Activated naive CD4-positive, alpha-beta T cell treated with Interleukin-2 at 50 U/mL for 16 hours (primary cell): ENCODE results near the gene MAMDC2.
A peak's percentile ranks its signal among the peaks of the same experiment; 100 is the strongest.
"Not testable (repeated sequence)": the region's sequence is repeated elsewhere in the genome, so short reads cannot be mapped to it uniquely, and the experiment has no call there.

Experiments used
- DNase-seq: peaks from one replicate; pipeline ENCODE4 v3.0.0-alpha.2; 2020

Gene MAMDC2

GRCh38 chr9:70220216-70220615, 176.6 kb downstream of the MAMDC2 start:
- DNase-seq: no peak

GRCh38 chr9:70222354-70222753, 178.7 kb downstream of the MAMDC2 start:
- no peak for DNase-seq

GRCh38 chr9:70228118-70228517, 184.5 kb downstream of the MAMDC2 start:
- DNase-seq: no peak

- no peak for DNase-seq
Measured at GRCh38 chr9:70228611-70229010, 185.0 kb downstream of the MAMDC2 start.

- DNase-seq: no peak
Measured at GRCh38 chr9:70229026-70229425, 185.4 kb downstream of the MAMDC2 start.

- DNase-seq: no peak
Measured at GRCh38 chr9:70229579-70229978, 185.9 kb downstream of the MAMDC2 start.

- no peak for DNase-seq
Measured at GRCh38 chr9:70232476-70232875, 188.8 kb downstream of the MAMDC2 start.

GRCh38 chr9:70234208-70234607, 190.6 kb downstream of the MAMDC2 start:
- DNase-seq: not testable (repeated sequence)

- not testable (repeated sequence) for DNase-seq
Measured at GRCh38 chr9:70245952-70246351, 202.3 kb downstream of the MAMDC2 start.

- DNase-seq: no peak
Measured at GRCh38 chr9:70250221-70250620, 206.6 kb downstream of the MAMDC2 start.

- DNase-seq: no peak
Measured at GRCh38 chr9:70255486-70255885, 211.8 kb downstream of the MAMDC2 start.

GRCh38 chr9:70256123-70256551, 212.5 kb downstream of the MAMDC2 start:
- no peak for DNase-seq

GRCh38 chr9:70257502-70257901, 213.9 kb downstream of the MAMDC2 start:
- DNase-seq: no peak

GRCh38 chr9:70257991-70258691, 214.5 kb downstream of the MAMDC2 start:
- DNase-seq: no peak

GRCh38 chr9:70258692-70259511, 215.3 kb downstream of the MAMDC2 start, which contains the start of gene SMC5:
Gene SMC5, plus strand, starts transcription at chr9:70258978. Its CDS starts 101 bp downstream, at chr9:70259079.
- DNase-seq: peak; percentile 88

GRCh38 chr9:70259512-70259802, 215.8 kb downstream of the MAMDC2 start:
- DNase-seq: no peak

- DNase-seq: no peak
Measured at GRCh38 chr9:70260007-70260443, 216.4 kb downstream of the MAMDC2 start.

GRCh38 chr9:70260606-70261005, 217.0 kb downstream of the MAMDC2 start:
- DNase-seq: no peak

GRCh38 chr9:70261131-70261870, 217.7 kb downstream of the MAMDC2 start:
- DNase-seq: no peak

GRCh38 chr9:70262366-70262765, 218.7 kb downstream of the MAMDC2 start:
- DNase-seq: no peak

GRCh38 chr9:70262948-70263347, 219.3 kb downstream of the MAMDC2 start:
- DNase-seq: no peak

GRCh38 chr9:70263421-70263820, 219.8 kb downstream of the MAMDC2 start:
- DNase-seq: no peak
